K562 (cell line): ENCODE data around the gene LCN15.

Source experiments
- ATF3 ChIP-seq, 2 experiments: fragments of 450-650 bp in 1 of 2; sonication (generic) in 1 of 2; formaldehyde crosslinking in 1 of 2; IDR thresholded peaks in 1 of 2; conservative IDR thresholded peaks in 1 of 2; 2 replicates each; pipeline versions ENCODE4 v1.6.1 to v1.8.1; 2016 to 2023; ENCODE audit warnings: mild to moderate bottlenecking in 2 of 2, moderate library complexity in 2 of 2, inconsistent platforms in 1 of 2, missing genetic modification reagents in 1 of 2
- CTCF ChIP-seq, 3 experiments: IDR thresholded peaks in 2 of 3; conservative IDR thresholded peaks in 1 of 3; 2 replicates each; pipeline ENCODE4 v1.5.1; 2011 to 2012; ENCODE audit warnings: low read length in 3 of 3, mild to moderate bottlenecking in 3 of 3, control low read depth in 2 of 3, improper control_type of control experiment in 1 of 3, inconsistent platforms in 1 of 3, low read depth in 1 of 3, mixed read lengths in 1 of 3, moderate library complexity in 1 of 3; ENCODE audit not compliant: insufficient read depth in 2 of 3
- EP300 ChIP-seq: IDR thresholded peaks from 2 replicates; pipeline ENCODE4 v1.6.1; 2012; ENCODE audit warnings: low read length, improper control_type of control experiment
- JUND ChIP-seq, 2 experiments: IDR thresholded peaks; 2 replicates in 1 of 2; 3 replicates in 1 of 2; pipeline ENCODE4 v1.6.1; 2011; ENCODE audit warnings: borderline replicate concordance in 2 of 2, low read depth in 2 of 2, low read length in 2 of 2, improper control_type of control experiment in 1 of 2, missing biosample characterization in 1 of 2, missing genetic modification characterization in 1 of 2, missing genetic modification reagents in 1 of 2
- POLR2A ChIP-seq: fragments of 450-650 bp; conservative IDR thresholded peaks from 2 replicates; pipeline ENCODE4 v1.6.1; 2016
- PTBP1 ChIP-seq: fragments of 200-400 bp; formaldehyde crosslinking; IDR thresholded peaks from 2 replicates; pipeline ENCODE4 v1.6.1; 2017; ENCODE audit warnings: low read depth, low read length
- SREBF2 ChIP-seq: sonication (generic); formaldehyde crosslinking; IDR thresholded peaks from 2 replicates; pipeline ENCODE4 v1.4.0; 2020; ENCODE audit warnings: mild to moderate bottlenecking, missing genetic modification reagents
- TRIM25 ChIP-seq: fragments of 450-650 bp; IDR thresholded peaks from 2 replicates; pipeline ENCODE4 v1.7.0; 2016; ENCODE audit warnings: borderline replicate concordance
- ZHX1 ChIP-seq: fragments of 150-350 bp; conservative IDR thresholded peaks from 2 replicates; pipeline ENCODE4 v1.6.1; 2014; ENCODE audit warnings: low read length

GRCh38 chr9:136756836-136757235 lies 7.5 kb downstream of the LCN15 start:
- TF ChIP-seq EP300 (no peak), ZHX1 (no peak), POLR2A (no peak), SREBF2 (no peak), PTBP1 (no peak), CTCF (IDR thresholded peaks at IDR 0.05 in 2 of 3, conservative IDR thresholded peaks at IDR 0.05 in 1 of 3; ENCODE audit: insufficient read depth in 2 of 3, low read depth in 1 of 3, low read length in 3 of 3) (no peak), TRIM25 (no peak), JUND (IDR thresholded peaks at IDR 0.05; ENCODE audit: borderline replicate concordance, low read depth, low read length) (no peak), JUND (tag; IDR thresholded peaks at IDR 0.05; ENCODE audit: borderline replicate concordance, low read depth, low read length) (no peak), ATF3 (IDR thresholded peaks at IDR 0.05) (no peak), ATF3 (CRISPR knock-in tag; conservative IDR thresholded peaks at IDR 0.05) (no peak)
